HepG2 (cell line): ENCODE measurements around the gene MTA1. TPM values are rescaled to one million over a fixed set of nuclear protein-coding genes. Genes with fewer than 3 reads are reported as not detected.
A peak's percentile ranks its signal among the peaks of the same experiment; 100 is the strongest.

Experiments used
- ATAC-seq: fragments of 200-7000 bp; cut with Tn5 transposase; 3 replicates; pipeline ENCODE4 v1.9.1; 2020; ENCODE audit warnings: mild to moderate bottlenecking, moderate library complexity
- BruUV-seq: library from RNA; stranded (reverse); fragments of 400-500 nt; replicated peaks from 2 replicates; lab custom pipeline; 2021; lab: Mats Ljungman, UMichigan
- CTCF ChIA-PET: fragments of 300-600 bp; formaldehyde crosslinking; extraction: SDS; loops from one replicate; lab custom pipeline; 2021; ENCODE audit warnings: low total read pairs, inconsistent platforms, low intra/inter-chr PET ratio; lab: Yijun Ruan, JAX
- POLR2A ChIA-PET: fragments of 350-600 bp; sonication (Branson Sonifier 250); formaldehyde crosslinking; loops from one replicate; lab custom pipeline; 2020; ENCODE audit warnings: antibody characterized with exemption, inconsistent platforms; lab: Yijun Ruan, JAX
- DNase-seq: peaks from one replicate; pipeline ENCODE4 v3.0.0-alpha.2; 2015; ENCODE audit warnings: low spot score
- FAIRE-seq: peaks from 3 replicates; lab custom pipeline; 2011; peaks lifted over from hg19 to GRCh38; lab: Jason Lieb, UNC
- H2AFZ ChIP-seq: one replicate; pipeline ENCODE4 v1.6.1; 2011; ENCODE audit warnings: low read length, inconsistent platforms
- H3K27ac ChIP-seq: fragments of 300-600 bp; 3 replicates; pipeline ENCODE4 v1.8.0; 2011; ENCODE audit warnings: mixed run types, mild to moderate bottlenecking, mixed read lengths, low read length, inconsistent platforms; ENCODE audit not compliant: insufficient read depth; ENCODE audit errors: extremely low read length
- H3K27me3 ChIP-seq, 2 experiments: fragments of 200-600 bp in 1 of 2; 2 replicates in 1 of 2; 3 replicates in 1 of 2; pipeline versions ENCODE4 v1.6.0 to v1.8.0; 2011; ENCODE audit warnings: low read length in 2 of 2, mild to moderate bottlenecking in 2 of 2, moderate library complexity in 2 of 2, inconsistent platforms in 1 of 2; ENCODE audit not compliant: insufficient read depth in 2 of 2, control insufficient read depth in 1 of 2
- H3K36me3 ChIP-seq, 2 experiments: fragments of 200-600 bp in 1 of 2; replicated peaks in 1 of 2; 2 replicates in 1 of 2; 3 replicates in 1 of 2; pipeline versions ENCODE4 v1.5.1 to v1.8.0; 2011; ENCODE audit warnings: low read length in 2 of 2, inconsistent platforms in 1 of 2; ENCODE audit not compliant: insufficient read depth in 2 of 2, control insufficient read depth in 1 of 2
- H3K4me1 ChIP-seq: 2 replicates; pipeline ENCODE4 v1.5.1; 2012; ENCODE audit warnings: low read length, inconsistent platforms; ENCODE audit not compliant: insufficient read depth
- H3K4me2 ChIP-seq: 2 replicates; pipeline ENCODE4 v1.6.0; 2011; ENCODE audit warnings: low read depth, low read length, inconsistent platforms
- H3K4me3 ChIP-seq, 3 experiments: fragments of 200-600 bp in 1 of 3; sonication (generic), shearing (Covaris generic) in 1 of 3; replicated peaks in 1 of 3; 2 replicates each; pipeline ENCODE4 v1.5.1; 2011 to 2016; ENCODE audit warnings: low read length in 3 of 3, inconsistent platforms in 2 of 3, low read depth in 2 of 3, mild to moderate bottlenecking in 2 of 3, control low read depth in 1 of 3, mixed read lengths in 1 of 3; ENCODE audit not compliant: insufficient read depth in 1 of 3
- H3K79me2 ChIP-seq: one replicate; pipeline ENCODE4 v1.6.1; 2011; ENCODE audit warnings: low read length, inconsistent platforms; ENCODE audit not compliant: insufficient read depth
- H3K9ac ChIP-seq: 2 replicates; pipeline ENCODE4 v1.6.0; 2011; ENCODE audit warnings: mild to moderate bottlenecking, low read depth, low read length, inconsistent platforms; ENCODE audit not compliant: insufficient read depth
- H3K9me3 ChIP-seq: 2 replicates; pipeline ENCODE4 v1.5.1; 2012; ENCODE audit warnings: mild to moderate bottlenecking, low read length
- H4K20me1 ChIP-seq: 2 replicates; pipeline ENCODE4 v1.6.0; 2011; ENCODE audit warnings: inconsistent platforms, mild to moderate bottlenecking, low read length, moderate library complexity; ENCODE audit not compliant: insufficient read depth
- CBX1 ChIP-seq: IDR thresholded peaks from one replicate; pipeline ENCODE4 v1.6.1; 2016; ENCODE audit warnings: antibody characterized with exemption, low read depth
- CBX2 ChIP-seq, 2 experiments: fragments of 200-600 bp in 1 of 2; sonication (generic); formaldehyde crosslinking in 1 of 2; IDR thresholded peaks; 2 replicates each; pipeline versions ENCODE4 v1.7.0 to v1.8.1; 2018 to 2022; ENCODE audit warnings: low read depth in 2 of 2, low read length in 1 of 2, mild to moderate bottlenecking in 1 of 2, missing genetic modification reagents in 1 of 2
- DPF2 ChIP-seq: sonication (generic); formaldehyde crosslinking; IDR thresholded peaks from 2 replicates; pipeline ENCODE4 v1.4.0; 2020; ENCODE audit warnings: mild to moderate bottlenecking, low read depth, missing genetic modification reagents, borderline replicate concordance
- GABPB1 ChIP-seq: IDR thresholded peaks from 2 replicates; pipeline ENCODE4 v1.6.1; 2016; ENCODE audit warnings: mild to moderate bottlenecking, missing genetic modification reagents, moderate library complexity, missing compliant biosample characterization
- GTF3A ChIP-seq: sonication (generic); formaldehyde crosslinking; conservative IDR thresholded peaks from 2 replicates; pipeline ENCODE4 v1.4.0; 2020; ENCODE audit warnings: mild to moderate bottlenecking, missing genetic modification reagents
- HES4 ChIP-seq: sonication (generic); formaldehyde crosslinking; IDR thresholded peaks from 2 replicates; pipeline ENCODE4 v1.9.0; 2021; ENCODE audit warnings: mild to moderate bottlenecking, missing genetic modification reagents, borderline replicate concordance
- MIER2 ChIP-seq: IDR thresholded peaks from 2 replicates; pipeline ENCODE4 v1.6.1; 2016; ENCODE audit warnings: missing biosample characterization, missing genetic modification reagents
- NR3C1 ChIP-seq: sonication (generic); formaldehyde crosslinking; IDR thresholded peaks from 2 replicates; pipeline ENCODE4 v1.4.0; 2020; ENCODE audit warnings: missing genetic modification reagents
- PTBP1 ChIP-seq: fragments of 200-400 bp; formaldehyde crosslinking; IDR thresholded peaks from 2 replicates; pipeline ENCODE4 v1.6.1; 2018; ENCODE audit warnings: low read length, low read depth; ENCODE audit not compliant: poor library complexity, severe bottlenecking
- SRSF4 ChIP-seq: fragments of 200-400 bp; formaldehyde crosslinking; IDR thresholded peaks from one replicate; pipeline ENCODE4 v1.6.1; 2018; ENCODE audit warnings: mild to moderate bottlenecking, low read depth, low read length, moderate library complexity; ENCODE audit not compliant: poor library complexity, severe bottlenecking
- ZNF263 ChIP-seq: sonication (generic); formaldehyde crosslinking; IDR thresholded peaks from 2 replicates; pipeline ENCODE4 v1.4.0; 2020; ENCODE audit warnings: missing genetic modification reagents
- ZNF282 ChIP-seq: fragments of 450-650 bp; IDR thresholded peaks from 2 replicates; pipeline ENCODE4 v1.6.1; 2018; ENCODE audit not compliant: partially characterized antibody
- ZNF484 ChIP-seq: sonication (generic); formaldehyde crosslinking; IDR thresholded peaks from 2 replicates; pipeline ENCODE4 v1.5.1; 2020; ENCODE audit warnings: mild to moderate bottlenecking, low read depth, missing genetic modification reagents, borderline replicate concordance
- ZNF816 ChIP-seq: sonication (generic); formaldehyde crosslinking; IDR thresholded peaks from 2 replicates; pipeline ENCODE4 v1.8.0; 2022; ENCODE audit warnings: missing genetic modification reagents, mild to moderate bottlenecking, borderline replicate concordance
- WGBS: methylation state at CpG from one replicate; pipeline ENCODE4 v1.1.6; 2017; ENCODE audit warnings: low lambda C conversion rate; 5-methylcytosine and 5-hydroxymethylcytosine counted together
- in situ Hi-C: cut with HindIII; loops from 2 replicates; pipeline ENCODE4 v1.10.0; 2017; ENCODE audit warnings: low pct_unique_long_range_greater_than_20kb; ENCODE audit not compliant: extremely low pct_ligation_motif_present
- intact Hi-C: fragments of 100-400 bp; cut with micrococcal nuclease; formaldehyde crosslinking; loops from one replicate; pipeline ENCODE4 v1.10.0; 2022; ENCODE audit not compliant: unreplicated experiment
- polyA plus RNA-seq, 8 experiments: library from polyadenylated mRNA; depleted of rRNA in 3 of 8; stranded (reverse) in 7 of 8; unstranded in 1 of 8; fragments of >200 nt; fragmentation: Illumina TruSeq in 4 of 8; extraction: Trizol in 4 of 8; gene quantifications; 2 replicates each; pipeline versions ENCODE4 v1.2.1 to v1.2.3, GENCODE V29; 2011 to 2016; ENCODE audit warnings: low read depth in 4 of 8, missing spikeins in 1 of 8, mixed read lengths in 1 of 8; ENCODE audit not compliant: insufficient read depth in 1 of 8
- total RNA-seq, 5 experiments: library from RNA; depleted of rRNA; stranded (reverse); fragments of >200 nt; fragmentation: Illumina TruSeq; extraction: Trizol; gene quantifications; 2 replicates each; pipeline ENCODE4 v1.2.3, GENCODE V29; 2016; ENCODE audit warnings: low read depth in 1 of 5
- TF ChIP-seq, protein P1 (sequence below): sonication (generic); formaldehyde crosslinking; conservative IDR thresholded peaks from 2 replicates; pipeline ENCODE4 v1.4.0; 2020; ENCODE audit warnings: missing genetic modification reagents
- TF ChIP-seq, protein P2 (sequence below): sonication (generic); formaldehyde crosslinking; IDR thresholded peaks from 2 replicates; pipeline ENCODE4 v1.9.0; 2021; ENCODE audit warnings: missing genetic modification reagents, mild to moderate bottlenecking, borderline replicate concordance

MTA1 gene
- total and polyA plus RNA-seq, 2 of the 13 experiments (the other 11 are each of a cell fraction or from before 2014, with no cell fraction given), result 35.2 to 85.8 TPM

DNA sequence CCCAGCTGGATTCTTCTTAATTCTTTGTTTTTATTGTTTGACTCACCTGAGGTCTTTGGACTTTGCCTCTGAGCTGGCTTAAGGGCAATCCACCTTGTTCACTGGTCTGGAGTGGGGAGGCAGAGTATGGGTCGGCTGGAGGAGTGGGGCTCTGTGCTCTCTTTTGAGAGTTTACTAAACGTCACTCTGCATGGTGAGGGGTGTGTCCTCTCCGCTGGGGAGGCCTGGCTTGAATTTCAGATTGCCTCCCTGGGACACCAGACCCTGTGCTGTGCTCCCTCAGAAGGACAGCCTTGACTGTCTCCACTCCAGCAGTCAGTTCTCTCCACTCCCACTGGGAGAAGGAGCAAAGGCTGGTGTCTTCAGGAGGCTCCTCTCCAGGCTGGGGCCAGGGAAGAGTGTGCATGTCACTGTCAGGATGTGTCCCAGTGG, 1.9 kb upstream of the MTA1 start:
- TF ChIP-seq MIER2 (CRISPR knock-in tag) (no peak), GTF3A (CRISPR knock-in tag) (no peak), ZNF816 (CRISPR knock-in tag) (no peak), ZNF263 (CRISPR knock-in tag) (no peak), CBX1 (no peak), PTBP1 (no peak), CBX2 (IDR thresholded peaks at IDR 0.05; ENCODE audit: low read depth, low read length) (no peak), CBX2 (CRISPR knock-in tag; IDR thresholded peaks at IDR 0.05; ENCODE audit: low read depth) (no peak), NR3C1 (CRISPR knock-in tag) (no peak), DPF2 (no peak), SRSF4 (no peak), HES4 (CRISPR knock-in tag) (no peak), ZNF282 (no peak), GABPB1 (no peak), ZNF484 (CRISPR knock-in tag) (no peak)
- TF ChIP-seq, protein P1, sequence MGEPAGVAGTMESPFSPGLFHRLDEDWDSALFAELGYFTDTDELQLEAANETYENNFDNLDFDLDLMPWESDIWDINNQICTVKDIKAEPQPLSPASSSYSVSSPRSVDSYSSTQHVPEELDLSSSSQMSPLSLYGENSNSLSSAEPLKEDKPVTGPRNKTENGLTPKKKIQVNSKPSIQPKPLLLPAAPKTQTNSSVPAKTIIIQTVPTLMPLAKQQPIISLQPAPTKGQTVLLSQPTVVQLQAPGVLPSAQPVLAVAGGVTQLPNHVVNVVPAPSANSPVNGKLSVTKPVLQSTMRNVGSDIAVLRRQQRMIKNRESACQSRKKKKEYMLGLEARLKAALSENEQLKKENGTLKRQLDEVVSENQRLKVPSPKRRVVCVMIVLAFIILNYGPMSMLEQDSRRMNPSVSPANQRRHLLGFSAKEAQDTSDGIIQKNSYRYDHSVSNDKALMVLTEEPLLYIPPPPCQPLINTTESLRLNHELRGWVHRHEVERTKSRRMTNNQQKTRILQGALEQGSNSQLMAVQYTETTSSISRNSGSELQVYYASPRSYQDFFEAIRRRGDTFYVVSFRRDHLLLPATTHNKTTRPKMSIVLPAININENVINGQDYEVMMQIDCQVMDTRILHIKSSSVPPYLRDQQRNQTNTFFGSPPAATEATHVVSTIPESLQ (CRISPR knock-in tag), result no peak
- TF ChIP-seq, protein P2, sequence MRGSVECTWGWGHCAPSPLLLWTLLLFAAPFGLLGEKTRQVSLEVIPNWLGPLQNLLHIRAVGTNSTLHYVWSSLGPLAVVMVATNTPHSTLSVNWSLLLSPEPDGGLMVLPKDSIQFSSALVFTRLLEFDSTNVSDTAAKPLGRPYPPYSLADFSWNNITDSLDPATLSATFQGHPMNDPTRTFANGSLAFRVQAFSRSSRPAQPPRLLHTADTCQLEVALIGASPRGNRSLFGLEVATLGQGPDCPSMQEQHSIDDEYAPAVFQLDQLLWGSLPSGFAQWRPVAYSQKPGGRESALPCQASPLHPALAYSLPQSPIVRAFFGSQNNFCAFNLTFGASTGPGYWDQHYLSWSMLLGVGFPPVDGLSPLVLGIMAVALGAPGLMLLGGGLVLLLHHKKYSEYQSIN (CRISPR knock-in tag), result no peak
- ChIA-PET POLR2A (interaction anchor here (0.7 to 2.4 kb wide), 2 partner anchors 19 to 59 kb away, joined by 3 to 10 read pairs; partner anchors contain the start of gene TEX22), CTCF (no interaction called here)
- no peak overlapping the region for H3K27ac ChIP-seq
- H4K20me1 ChIP-seq, result 0 out of 2 replicates have a peak, but pooled peaks cover 2% of the 10 kb centered on the region
- H3K4me1 ChIP-seq, result peaks cover 53% of the 10 kb centered on the region
- peak overlapping the region; percentile 23; the same call in 1 of the 2 replicates for H3K4me2 ChIP-seq
- H3K36me3 ChIP-seq, result no peaks in the 10 kb centered on the region
- H3K9me3 ChIP-seq, result no peaks in the 10 kb centered on the region
- ATAC-seq (no peak), FAIRE-seq (no peak), DNase-seq (no peak)
- H2AFZ ChIP-seq, result no peak overlapping the region
- H3K4me3 ChIP-seq, result peak overlapping the region in 1 of 3 experiments; percentile 89; a peak in 1 of 6 replicates
- WGBS, result 39% methylated on average over 2 of the region's 3 CpGs
- intact Hi-C loops, result no loop called here
- H3K79me2 ChIP-seq, result peaks cover 29% of the 10 kb centered on the region
- no peak overlapping the region for H3K9ac ChIP-seq
- BruUV-seq, result no TSS peak
- peaks cover 0 to 17% of the 10 kb centered on the region in 2 experiments; a peak in 2 of 5 replicates for H3K27me3 ChIP-seq
- in situ Hi-C loops, result no loop called here
